Nephron (organoid): ENCODE results near the gene MFSD2A.

ENCODE experiments used
- H3K27ac Mint-ChIP-seq, 3 experiments: 2 replicates each; pipeline ENCODE4 v1.8.0; 2020; ENCODE audit warnings: mixed read lengths in 3 of 3, mild to moderate bottlenecking in 2 of 3, moderate library complexity in 1 of 3
- H3K27me3 Mint-ChIP-seq: 2 replicates; pipeline ENCODE4 v1.8.0; 2021; ENCODE audit warnings: low read depth, mild to moderate bottlenecking, moderate library complexity, mixed read lengths
- H3K36me3 Mint-ChIP-seq: 2 replicates; pipeline ENCODE4 v1.8.0; 2020; ENCODE audit warnings: low read depth, mixed read lengths
- H3K4me1 Mint-ChIP-seq: 2 replicates; pipeline ENCODE4 v1.8.0; 2020; ENCODE audit warnings: mixed read lengths
- H3K4me3 Mint-ChIP-seq, 3 experiments: 2 replicates each; pipeline ENCODE4 v1.8.0; 2020; ENCODE audit warnings: mild to moderate bottlenecking in 3 of 3, mixed read lengths in 3 of 3, moderate library complexity in 2 of 3
- H3K9me3 Mint-ChIP-seq: 2 replicates; pipeline ENCODE4 v1.8.0; 2020; ENCODE audit warnings: mixed read lengths
- CTCF ChIP-seq, 3 experiments: fragments of 200-600 bp; sonication (generic); IDR thresholded peaks; one replicate each; pipeline ENCODE4 v1.5.0; 2021; ENCODE audit warnings: antibody characterized with exemption in 3 of 3; ENCODE audit not compliant: unreplicated experiment in 3 of 3

MFSD2A gene

GRCh38 chr1:39946216-39946615 lies 8.7 kb upstream of the MFSD2A start:
- peaks cover 7% of the 10 kb centered on the region for H3K27me3 Mint-ChIP-seq
- no peaks in the 10 kb centered on the region for H3K36me3 Mint-ChIP-seq
- no peak overlapping the region for H3K27ac Mint-ChIP-seq
- no peak for TF ChIP-seq CTCF (IDR thresholded peaks at IDR 0.05; ENCODE audit: unreplicated experiment in 3 of 3)
- no peak overlapping the region for H3K4me3 Mint-ChIP-seq
- H3K4me1 Mint-ChIP-seq, result no peaks in the 10 kb centered on the region
- no peaks in the 10 kb centered on the region for H3K9me3 Mint-ChIP-seq

- no peaks in the 10 kb centered on the region for H3K36me3 Mint-ChIP-seq
- no peak overlapping the region for H3K4me3 Mint-ChIP-seq
- TF ChIP-seq CTCF (IDR thresholded peaks at IDR 0.05; ENCODE audit: unreplicated experiment in 3 of 3), result no peak
- H3K27me3 Mint-ChIP-seq, result peaks cover 7% of the 10 kb centered on the region
- H3K9me3 Mint-ChIP-seq, result no peaks in the 10 kb centered on the region
- no peak overlapping the region for H3K27ac Mint-ChIP-seq
- H3K4me1 Mint-ChIP-seq, result peaks cover 1% of the 10 kb centered on the region
Observed at GRCh38 chr1:39947260-39947659, 7.7 kb upstream of the MFSD2A start.

GRCh38 chr1:39949891-39950290 lies 5.1 kb upstream of the MFSD2A start:
- H3K9me3 Mint-ChIP-seq, result no peaks in the 10 kb centered on the region
- no peaks in the 10 kb centered on the region for H3K36me3 Mint-ChIP-seq
- H3K4me1 Mint-ChIP-seq, result peaks cover 13% of the 10 kb centered on the region
- no peak overlapping the region for H3K4me3 Mint-ChIP-seq
- H3K27ac Mint-ChIP-seq, result no peak overlapping the region
- H3K27me3 Mint-ChIP-seq, result peaks cover 19% of the 10 kb centered on the region
- no peak for TF ChIP-seq CTCF (IDR thresholded peaks at IDR 0.05; ENCODE audit: unreplicated experiment in 3 of 3)

GRCh38 chr1:39951926-39952325 lies 3.0 kb upstream of the MFSD2A start:
- H3K27ac Mint-ChIP-seq, result no peak overlapping the region
- H3K36me3 Mint-ChIP-seq, result no peaks in the 10 kb centered on the region
- H3K4me3 Mint-ChIP-seq, result no peak overlapping the region
- H3K27me3 Mint-ChIP-seq, result peaks cover 33% of the 10 kb centered on the region
- peaks cover 26% of the 10 kb centered on the region for H3K4me1 Mint-ChIP-seq
- no peaks in the 10 kb centered on the region for H3K9me3 Mint-ChIP-seq
- TF ChIP-seq CTCF (IDR thresholded peaks at IDR 0.05; ENCODE audit: unreplicated experiment in 3 of 3), result no peak

GRCh38 chr1:39952359-39953110 lies 2.4 kb upstream of the MFSD2A start:
- TF ChIP-seq CTCF (IDR thresholded peaks at IDR 0.05; ENCODE audit: unreplicated experiment in 3 of 3), result no peak
- no peaks in the 10 kb centered on the region for H3K36me3 Mint-ChIP-seq
- H3K4me3 Mint-ChIP-seq, result peak overlapping the region in 1 of 3 experiments; percentile 13
- H3K27ac Mint-ChIP-seq, result no peak overlapping the region
- no peaks in the 10 kb centered on the region for H3K9me3 Mint-ChIP-seq
- H3K4me1 Mint-ChIP-seq, result peaks cover 32% of the 10 kb centered on the region
- H3K27me3 Mint-ChIP-seq, result peaks cover 39% of the 10 kb centered on the region

- peaks cover 46% of the 10 kb centered on the region for H3K27me3 Mint-ChIP-seq
Observed at GRCh38 chr1:39954324-39954869, 548 bp upstream of the MFSD2A start.

More at GRCh38 chr1:39954324-39954869, 548 bp upstream of the MFSD2A start:
- Mint-ChIP-seq H3K9me3 (no peaks in the 10 kb centered on the region), H3K4me3 (peak overlapping the region; percentile 88 to 94 (median 89)), H3K4me1 (peaks cover 43% of the 10 kb centered on the region), H3K36me3 (no peaks in the 10 kb centered on the region), H3K27ac (peak overlapping the region in 2 of 3 experiments; percentile 19 to 41)
- no peak for TF ChIP-seq CTCF (IDR thresholded peaks at IDR 0.05; ENCODE audit: unreplicated experiment in 3 of 3)
